Fibroblast of pulmonary artery (primary cell): Measurements from ENCODE around the gene TSN.
A peak's percentile ranks its signal among the peaks of the same experiment; 100 is the strongest.

Experiments
- DNase-seq: peaks from one replicate; pipeline ENCODE4 v3.0.0-alpha.2; 2010; ENCODE audit warnings: low read depth
- H3K4me3 ChIP-seq: replicated peaks from 2 replicates; pipeline ENCODE4 v1.5.1; 2011; ENCODE audit warnings: low read depth, mild to moderate bottlenecking, control low read depth, low read length, moderate library complexity
- CTCF ChIP-seq: IDR thresholded peaks from 2 replicates; pipeline ENCODE4 v1.5.1; 2011; ENCODE audit warnings: mild to moderate bottlenecking, control low read depth, low read length, inconsistent platforms; ENCODE audit errors: missing control alignments

TSN gene

GRCh38 chr2:121771976-121772742 lies 16.7 kb downstream of the TSN start:
- DNase-seq, result peak; percentile 24
- H3K4me3 ChIP-seq, result no peak overlapping the region
- no peak for TF ChIP-seq CTCF

GRCh38 chr2:121774235-121774634 lies 18.8 kb downstream of the TSN start:
- no peak for DNase-seq

GRCh38 chr2:121776361-121776760 lies 20.9 kb downstream of the TSN start:
- no peak for TF ChIP-seq CTCF
- no peak for DNase-seq
- no peak overlapping the region for H3K4me3 ChIP-seq

More at GRCh38 chr2:121774235-121774634, 18.8 kb downstream of the TSN start:
- TF ChIP-seq CTCF, result no peak
- no peak overlapping the region for H3K4me3 ChIP-seq

- TF ChIP-seq CTCF, result no peak
- no peak overlapping the region for H3K4me3 ChIP-seq
- no peak for DNase-seq
Measured at GRCh38 chr2:121776885-121777698, 21.6 kb downstream of the TSN start.

- no peak overlapping the region for H3K4me3 ChIP-seq
- TF ChIP-seq CTCF, result no peak
- DNase-seq, result peak; percentile 69
Measured at GRCh38 chr2:121777699-121778058, 22.2 kb downstream of the TSN start.

- no peak overlapping the region for H3K4me3 ChIP-seq
- no peak for DNase-seq
- TF ChIP-seq CTCF, result no peak
Measured at GRCh38 chr2:121778741-121779487, 23.5 kb downstream of the TSN start.
